ENCODE data around the gene LMCD1. TPM values are rescaled to one million over a fixed set of nuclear protein-coding genes. Genes with fewer than 3 reads are reported as not detected.

LMCD1 gene, protein sequence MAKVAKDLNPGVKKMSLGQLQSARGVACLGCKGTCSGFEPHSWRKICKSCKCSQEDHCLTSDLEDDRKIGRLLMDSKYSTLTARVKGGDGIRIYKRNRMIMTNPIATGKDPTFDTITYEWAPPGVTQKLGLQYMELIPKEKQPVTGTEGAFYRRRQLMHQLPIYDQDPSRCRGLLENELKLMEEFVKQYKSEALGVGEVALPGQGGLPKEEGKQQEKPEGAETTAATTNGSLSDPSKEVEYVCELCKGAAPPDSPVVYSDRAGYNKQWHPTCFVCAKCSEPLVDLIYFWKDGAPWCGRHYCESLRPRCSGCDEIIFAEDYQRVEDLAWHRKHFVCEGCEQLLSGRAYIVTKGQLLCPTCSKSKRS
- 59.6 and 69.8 TPM in 2 replicates for total RNA-seq (2014; rRNA removed; shearing (Covaris generic))

DNA sequence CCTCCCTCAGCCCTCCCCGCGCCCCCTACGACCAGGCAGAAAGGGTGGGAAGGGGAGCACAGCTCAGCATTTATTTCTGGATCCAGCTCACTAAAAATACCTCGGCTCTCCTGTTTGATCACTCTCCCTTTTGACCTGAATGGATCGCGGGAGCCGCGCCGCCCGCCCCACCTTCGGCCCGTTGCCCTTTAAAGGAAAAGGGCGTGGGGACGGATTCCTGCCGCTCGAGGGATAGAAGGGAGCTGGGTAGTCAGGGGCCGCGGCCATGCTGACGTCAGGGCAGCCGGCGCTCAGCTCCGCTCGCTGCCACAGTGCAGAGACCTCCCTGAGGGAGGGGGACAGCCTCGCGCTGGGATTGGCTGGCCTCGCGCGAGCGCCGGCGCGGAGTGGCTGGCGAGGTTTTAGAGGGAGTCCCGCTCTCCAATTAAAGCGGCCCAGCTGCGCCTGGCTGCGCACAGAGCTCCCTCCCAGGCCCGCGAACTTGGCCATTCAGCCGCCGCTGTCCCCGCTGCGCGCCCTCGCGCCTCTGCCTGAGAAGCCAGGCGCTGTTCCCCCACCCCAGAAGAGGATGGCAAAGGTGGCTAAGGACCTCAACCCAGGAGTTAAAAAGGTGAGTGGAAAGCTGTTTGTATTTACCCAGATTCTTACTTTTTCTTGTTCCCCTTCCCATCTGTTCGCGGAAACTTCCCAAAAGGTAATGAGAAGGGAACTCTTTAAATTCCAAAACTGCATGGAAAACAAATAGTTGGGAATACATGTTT, at the start of gene LMCD1:
Gene LMCD1 (plus strand): TSS at position 453 of the 761 bp plus-strand sequence. CDS start 116 bp downstream, at position 569.
- Histone ChIP-seq H3K4me1 (peaks cover 78% of the 10 kb centered on the region), H3K27ac (peak within 1 kb of the TSS; percentile 98)
- peak; percentile 97 for DNase-seq

DNA sequence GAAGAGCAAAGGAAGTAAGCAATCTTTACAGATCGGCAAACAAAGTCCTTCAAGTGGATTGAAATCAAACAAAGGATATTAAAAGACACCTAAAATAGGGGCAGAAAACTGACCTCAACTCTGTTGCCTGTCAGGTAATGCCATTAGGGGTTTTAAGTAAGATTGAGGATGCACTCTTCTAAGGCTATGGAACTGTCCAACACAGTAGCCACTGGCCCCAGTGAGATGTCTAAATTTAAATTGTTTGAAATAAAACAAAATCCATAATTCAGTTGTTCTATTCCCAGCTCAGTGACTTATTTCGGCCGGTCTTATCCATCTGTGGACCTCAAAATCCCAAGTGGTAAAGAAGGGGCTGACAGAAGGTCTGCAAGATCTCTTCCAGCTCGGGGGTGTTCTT, 49.5 kb upstream of the LMCD1 start:
- H3K27ac ChIP-seq, result no peak overlapping the region

More for the DNA sequence above, at the start of gene LMCD1:
- Histone ChIP-seq H3K9me3 (replicated peaks) (peaks cover 9% of the 10 kb centered on the region; the same call in 1 of the 2 replicates), H3K36me3 (peaks cover 3% of the 10 kb centered on the region; the same call in 1 of the 2 replicates), H3K4me3 (peak within 1 kb of the TSS; percentile 58), H3K27me3 (no peaks in the 10 kb centered on the region)

DNA sequence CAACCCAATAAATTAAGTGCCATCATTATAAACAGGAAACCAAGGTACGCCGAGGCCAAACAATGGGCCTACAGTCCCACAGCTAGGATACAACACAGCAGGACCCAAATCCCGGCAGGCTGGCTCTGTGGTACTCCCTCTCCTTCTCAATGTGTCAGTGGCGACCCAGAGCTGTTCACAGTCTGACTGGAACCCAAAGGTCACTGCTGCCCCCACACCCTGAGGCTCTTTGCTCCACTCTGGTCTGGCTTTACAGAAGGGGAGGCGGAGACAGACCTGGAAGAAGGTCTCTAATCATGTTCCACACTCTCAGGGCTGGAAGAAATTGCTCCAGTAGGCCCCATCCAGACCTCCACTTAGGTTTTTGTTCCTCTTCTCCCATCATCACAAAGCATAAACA, 48.5 kb upstream of the LMCD1 start:
- Histone ChIP-seq H3K27ac (no peak overlapping the region), H3K27me3 (no peaks in the 10 kb centered on the region), H3K36me3 (no peaks in the 10 kb centered on the region), H3K4me1 (peaks cover 4% of the 10 kb centered on the region), H3K4me3 (no peak overlapping the region), H3K9me3 (replicated peaks) (no peaks in the 10 kb centered on the region; the same call in 1 of the 2 replicates)
- no peak for DNase-seq

More for the DNA sequence above, 49.5 kb upstream of the LMCD1 start:
- Histone ChIP-seq H3K27me3 (no peaks in the 10 kb centered on the region), H3K4me1 (peaks cover 6% of the 10 kb centered on the region), H3K36me3 (no peaks in the 10 kb centered on the region), H3K4me3 (no peak overlapping the region), H3K9me3 (replicated peaks) (no peaks in the 10 kb centered on the region; the same call in 1 of the 2 replicates)
- no peak for DNase-seq

DNA sequence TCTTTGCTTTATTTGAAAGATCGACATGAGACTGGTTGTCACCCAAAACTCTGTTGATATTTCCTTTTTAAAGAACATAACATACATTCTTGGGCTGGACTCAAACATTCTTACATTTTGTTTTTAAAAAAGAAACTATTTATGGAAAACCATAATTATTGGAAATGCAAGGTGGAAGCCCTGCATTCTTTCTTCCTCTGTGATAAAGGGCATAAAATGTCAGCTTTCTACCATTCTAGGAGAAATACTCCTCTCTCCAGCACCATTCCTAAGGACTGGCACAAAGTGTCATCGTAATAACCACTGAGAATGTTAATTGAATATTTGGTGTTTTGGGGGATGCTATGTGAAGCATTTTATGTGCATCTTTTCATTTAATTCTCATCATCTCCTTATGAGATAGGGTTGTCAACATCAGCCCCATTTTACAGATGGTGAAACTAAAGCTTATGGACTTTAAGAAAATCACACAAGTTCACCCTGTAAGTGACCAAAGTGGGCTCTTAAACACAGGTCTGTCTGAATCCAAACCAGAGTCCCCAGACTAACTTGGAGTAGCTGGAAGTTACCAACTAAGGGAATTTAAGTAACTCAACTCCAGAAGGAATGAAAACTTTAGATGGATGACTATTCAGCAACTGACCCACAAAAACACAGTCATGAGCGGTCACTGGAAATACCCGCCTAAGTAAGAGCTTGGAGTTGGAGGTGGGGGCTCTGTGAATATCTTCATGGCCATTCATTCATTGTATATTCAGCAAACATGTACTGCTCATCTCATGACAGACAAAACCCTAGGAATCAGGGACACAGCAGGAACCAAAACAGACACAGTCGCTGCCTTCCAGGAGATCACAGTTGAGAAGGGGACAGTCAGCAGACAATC, 45.9 kb upstream of the LMCD1 start:
- no peak for DNase-seq
- H3K27ac ChIP-seq, result no peak overlapping the region

DNA sequence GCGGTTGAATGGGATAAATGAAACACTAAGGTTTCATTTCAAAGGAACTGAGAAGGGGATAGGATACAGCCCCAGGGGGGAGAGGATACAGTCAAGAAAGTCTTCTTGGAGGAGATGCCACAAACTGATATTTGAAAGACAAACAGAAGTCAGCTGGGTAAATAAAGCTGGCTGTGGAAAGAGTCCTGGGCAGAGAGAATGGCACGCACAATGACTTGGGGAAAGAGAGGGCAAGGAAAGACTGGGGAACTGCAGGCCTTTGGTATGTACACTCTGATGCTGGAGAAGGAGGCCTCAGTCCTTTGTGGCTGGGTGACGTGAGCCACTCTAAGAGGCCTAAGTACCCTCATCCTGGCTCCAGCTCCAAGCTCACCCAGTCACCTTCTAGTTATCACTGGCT, 45.2 kb upstream of the LMCD1 start:
- no peak overlapping the region for H3K27ac ChIP-seq

More for the DNA sequence above, 45.9 kb upstream of the LMCD1 start:
- Histone ChIP-seq H3K4me1 (peaks cover 4% of the 10 kb centered on the region), H3K4me3 (no peak overlapping the region), H3K27me3 (no peaks in the 10 kb centered on the region), H3K36me3 (no peaks in the 10 kb centered on the region), H3K9me3 (replicated peaks) (no peaks in the 10 kb centered on the region; the same call in 1 of the 2 replicates)

DNA sequence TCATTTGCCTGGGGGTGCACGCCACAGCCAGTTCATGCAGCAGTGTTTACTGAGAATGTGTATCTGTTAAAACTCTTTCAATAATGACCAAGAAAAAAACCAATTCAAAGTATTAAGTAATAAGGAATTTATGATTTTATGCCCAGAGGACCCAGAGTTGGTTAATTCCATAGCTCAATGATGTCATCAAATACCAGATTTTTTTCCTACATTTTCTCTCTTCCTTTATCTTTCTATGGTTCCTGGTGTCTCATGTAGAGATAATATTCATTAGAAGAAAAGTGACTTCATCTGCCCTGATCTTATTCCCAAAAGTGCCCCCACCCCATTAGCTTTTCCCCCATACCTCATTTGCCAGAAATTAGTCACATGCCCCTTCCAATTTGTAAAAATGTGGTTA, 44.6 kb upstream of the LMCD1 start:
- H3K27me3 ChIP-seq, result no peaks in the 10 kb centered on the region
- no peaks in the 10 kb centered on the region; the same call in 1 of the 2 replicates for H3K4me1 ChIP-seq
- no peaks in the 10 kb centered on the region; the same call in 1 of the 2 replicates for H3K9me3 ChIP-seq (replicated peaks)
- H3K4me3 ChIP-seq, result no peak overlapping the region
- no peak overlapping the region for H3K27ac ChIP-seq
- H3K36me3 ChIP-seq, result no peaks in the 10 kb centered on the region
- DNase-seq, result no peak

More for the DNA sequence above, 45.2 kb upstream of the LMCD1 start:
- Histone ChIP-seq H3K4me3 (no peak overlapping the region), H3K9me3 (replicated peaks) (no peaks in the 10 kb centered on the region; the same call in 1 of the 2 replicates), H3K36me3 (no peaks in the 10 kb centered on the region), H3K4me1 (peaks cover 3% of the 10 kb centered on the region), H3K27me3 (no peaks in the 10 kb centered on the region)
- DNase-seq, result no peak

DNA sequence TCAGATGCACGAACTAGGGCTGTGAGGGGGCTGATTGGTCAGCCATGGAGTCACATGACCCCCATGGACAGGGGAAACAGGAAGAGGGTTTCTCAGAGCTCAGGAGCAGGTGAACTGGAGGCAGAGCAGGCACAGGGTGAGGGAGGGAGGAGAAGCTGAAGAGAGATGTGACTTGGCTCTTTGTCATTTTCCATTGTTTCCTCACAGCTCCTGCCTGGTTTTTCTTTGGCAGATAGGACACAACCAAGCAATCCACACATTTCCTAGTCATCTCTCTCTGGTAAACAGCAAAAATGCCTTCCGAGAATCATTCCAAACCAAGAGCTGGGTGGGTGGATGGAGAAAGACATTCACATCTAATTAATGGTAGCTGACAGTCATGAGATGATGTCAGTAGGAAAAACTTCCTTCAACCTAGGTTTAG, 43.4 kb upstream of the LMCD1 start:
- H3K27me3 ChIP-seq, result no peaks in the 10 kb centered on the region
- no peaks in the 10 kb centered on the region for H3K36me3 ChIP-seq
- no peak for DNase-seq
- H3K4me1 ChIP-seq, result no peaks in the 10 kb centered on the region; the same call in 1 of the 2 replicates
- H3K27ac ChIP-seq, result no peak overlapping the region
- no peak overlapping the region for H3K4me3 ChIP-seq
- no peaks in the 10 kb centered on the region; the same call in 1 of the 2 replicates for H3K9me3 ChIP-seq (replicated peaks)

DNA sequence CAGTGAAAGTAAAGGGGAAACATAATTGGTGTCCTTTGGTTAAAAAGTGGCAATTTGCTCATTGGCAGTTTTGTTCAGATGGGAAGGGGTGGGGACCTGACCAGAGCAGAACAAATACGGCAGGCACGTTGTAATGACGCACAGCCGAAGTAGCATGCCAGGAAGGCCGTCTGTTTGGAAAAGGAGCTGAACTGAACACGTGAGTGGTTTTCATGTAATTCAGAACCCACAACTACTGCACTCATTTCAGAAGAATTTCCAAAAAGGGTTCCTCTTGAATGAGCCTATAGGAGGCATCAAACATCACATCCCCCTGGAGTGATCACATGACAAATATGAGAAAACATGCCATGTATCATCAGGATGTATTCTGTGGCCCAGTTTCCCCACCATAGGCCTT, 42.9 kb upstream of the LMCD1 start:
- no peaks in the 10 kb centered on the region; the same call in 1 of the 2 replicates for H3K9me3 ChIP-seq (replicated peaks)
- H3K4me3 ChIP-seq, result no peak overlapping the region
- no peaks in the 10 kb centered on the region for H3K36me3 ChIP-seq
- no peak overlapping the region for H3K27ac ChIP-seq
- H3K4me1 ChIP-seq, result no peaks in the 10 kb centered on the region; the same call in 1 of the 2 replicates
- DNase-seq, result no peak
- H3K27me3 ChIP-seq, result no peaks in the 10 kb centered on the region

DNA sequence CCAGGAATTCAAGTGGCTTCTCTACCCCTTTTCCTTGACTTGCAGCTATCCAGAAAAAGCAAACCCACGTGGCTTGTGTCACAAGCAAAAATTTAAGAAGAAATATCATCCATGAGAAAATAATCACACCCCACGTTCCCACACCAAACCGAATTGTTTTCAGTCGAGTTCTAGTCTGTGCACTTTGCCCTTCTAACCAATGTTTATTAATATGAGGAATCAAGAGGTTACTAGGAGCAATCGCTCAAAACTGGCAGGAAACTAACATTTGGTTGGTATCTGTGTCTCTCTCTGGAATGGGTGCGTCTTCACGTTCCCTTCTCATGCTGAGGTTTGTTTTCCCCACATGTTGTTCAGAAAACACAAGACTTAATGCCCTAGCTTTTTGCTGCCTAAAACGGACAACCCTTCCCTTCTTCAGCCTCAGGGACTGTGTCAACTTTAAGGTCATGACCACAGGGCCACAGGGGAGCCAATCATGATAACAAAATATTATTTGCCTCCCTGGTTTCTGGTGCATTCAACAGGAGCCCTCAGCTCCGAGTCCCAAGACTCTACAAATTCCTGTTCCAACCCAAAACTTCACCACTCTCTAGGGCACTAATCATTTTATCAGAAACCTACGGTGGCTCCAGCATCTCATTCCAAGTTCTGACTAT, 41.4 kb upstream of the LMCD1 start:
- Histone ChIP-seq H3K27ac (no peak overlapping the region), H3K9me3 (replicated peaks) (no peaks in the 10 kb centered on the region; the same call in 1 of the 2 replicates), H3K36me3 (no peaks in the 10 kb centered on the region), H3K4me1 (no peaks in the 10 kb centered on the region; the same call in 1 of the 2 replicates), H3K4me3 (no peak overlapping the region), H3K27me3 (no peaks in the 10 kb centered on the region)
- DNase-seq, result no peak

DNA sequence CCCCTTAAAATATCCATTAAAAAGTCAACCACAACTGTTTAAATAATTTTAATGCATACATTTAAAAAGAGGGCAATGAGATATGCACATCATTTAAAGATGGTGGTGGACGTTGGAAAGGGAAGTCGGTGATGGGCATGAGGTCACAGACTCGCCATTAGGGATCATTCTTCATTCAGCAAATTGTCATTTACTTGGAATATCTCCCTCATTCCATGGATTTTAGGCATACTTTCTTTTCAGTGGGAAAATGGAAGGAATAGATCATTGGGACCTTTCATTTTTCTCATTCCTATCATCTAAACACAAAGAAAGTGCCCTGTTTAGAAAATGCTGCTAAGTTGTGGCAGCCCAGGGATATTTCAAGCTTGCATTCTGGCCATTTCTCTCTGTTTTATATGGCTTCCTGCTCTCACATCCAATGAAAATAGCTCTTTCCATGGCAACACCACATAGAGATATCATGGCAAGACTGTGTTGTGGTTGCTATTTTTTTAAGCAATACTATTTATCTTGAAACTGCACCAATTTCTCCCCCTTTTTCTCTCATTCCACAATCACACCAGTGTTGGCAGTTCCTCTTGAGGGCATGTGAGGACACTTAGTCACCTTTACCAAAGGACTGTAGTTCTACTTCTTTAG, 40.7 kb upstream of the LMCD1 start:
- no peak for DNase-seq

DNA sequence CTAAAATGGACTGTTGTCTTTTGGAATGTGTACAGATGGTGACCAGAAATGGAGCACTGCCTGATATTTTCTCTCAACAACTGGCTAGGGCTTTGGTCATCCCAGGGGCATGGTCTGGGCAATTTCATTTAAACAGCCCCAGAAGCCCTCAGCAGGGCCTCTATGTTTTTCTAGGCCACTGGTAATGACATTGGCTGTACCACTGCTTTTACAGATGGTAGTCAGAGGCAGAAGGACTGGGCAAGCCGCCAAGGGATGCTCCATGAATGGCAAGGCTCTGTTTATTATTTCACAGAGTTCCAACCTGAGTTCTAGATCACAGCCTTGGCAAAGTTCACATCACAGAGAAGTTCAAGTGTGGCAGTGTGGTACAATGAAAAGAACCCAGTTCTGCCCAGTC, 37.0 kb upstream of the LMCD1 start:
- Histone ChIP-seq H3K4me1 (no peaks in the 10 kb centered on the region), H3K27me3 (no peaks in the 10 kb centered on the region), H3K4me3 (no peak overlapping the region), H3K36me3 (no peaks in the 10 kb centered on the region), H3K9me3 (replicated peaks) (no peaks in the 10 kb centered on the region), H3K27ac (no peak overlapping the region)
- peak in 1 of 2 experiments; percentile 38 for DNase-seq

More for the DNA sequence above, 40.7 kb upstream of the LMCD1 start:
- H3K4me3 ChIP-seq, result no peak overlapping the region
- no peaks in the 10 kb centered on the region for H3K36me3 ChIP-seq
- H3K4me1 ChIP-seq, result no peaks in the 10 kb centered on the region; the same call in 1 of the 2 replicates
- H3K27ac ChIP-seq, result no peak overlapping the region
- no peaks in the 10 kb centered on the region for H3K9me3 ChIP-seq (replicated peaks)
- H3K27me3 ChIP-seq, result no peaks in the 10 kb centered on the region

DNA sequence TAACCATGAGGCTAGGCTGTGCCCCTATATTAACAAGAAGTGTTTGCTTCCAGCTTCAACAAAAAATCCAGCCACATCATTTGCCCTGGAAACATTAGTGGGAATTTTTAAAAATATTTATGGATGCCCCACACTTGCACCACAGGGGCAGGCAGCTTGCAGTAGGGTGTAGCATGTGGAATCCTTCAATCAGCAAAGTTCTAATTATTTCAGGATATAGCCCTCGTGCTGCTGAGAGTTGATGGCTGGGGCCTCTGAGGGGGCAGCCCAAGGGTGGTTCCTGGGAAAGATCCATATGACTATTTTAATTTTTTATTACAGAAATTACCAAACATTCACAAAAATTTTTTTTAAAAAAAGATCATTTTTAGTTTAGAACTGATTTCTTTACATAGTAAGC, 35.1 kb upstream of the LMCD1 start:
- no peaks in the 10 kb centered on the region for H3K9me3 ChIP-seq (replicated peaks)
- no peaks in the 10 kb centered on the region for H3K36me3 ChIP-seq
- no peak for DNase-seq

DNA sequence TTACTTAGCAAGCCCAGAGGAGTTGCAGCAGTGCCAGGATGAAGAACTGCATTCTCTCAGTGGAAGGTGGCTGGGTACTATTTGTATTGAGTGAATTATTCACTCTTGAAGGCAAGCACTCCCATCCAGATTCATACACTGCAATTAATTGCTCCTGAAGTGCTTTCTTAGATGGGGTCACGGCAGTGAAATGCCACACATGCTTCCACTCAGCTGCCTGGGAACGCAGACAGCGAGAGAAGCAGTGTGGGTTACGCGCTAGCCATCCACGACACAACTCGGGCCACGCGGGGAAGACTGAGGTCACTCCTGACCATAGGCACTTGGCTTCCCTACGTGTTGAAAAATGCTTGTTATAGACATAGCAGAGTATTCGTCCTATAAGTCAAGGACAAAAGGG, 30.8 kb upstream of the LMCD1 start:
- Histone ChIP-seq H3K9me3 (replicated peaks) (no peaks in the 10 kb centered on the region), H3K4me1 (no peaks in the 10 kb centered on the region), H3K36me3 (no peaks in the 10 kb centered on the region), H3K4me3 (no peak overlapping the region), H3K27ac (no peak overlapping the region), H3K27me3 (no peaks in the 10 kb centered on the region)
- no peak for DNase-seq

More for the DNA sequence above, 35.1 kb upstream of the LMCD1 start:
- H3K27me3 ChIP-seq, result no peaks in the 10 kb centered on the region
- H3K4me1 ChIP-seq, result no peaks in the 10 kb centered on the region
- H3K4me3 ChIP-seq, result no peak overlapping the region
- no peak overlapping the region for H3K27ac ChIP-seq

Measured in SJCRH30 (cell line).